Endodermal cell (in vitro differentiated cells): ENCODE data around the gene STK39. TPM values are rescaled to one million over a fixed set of nuclear protein-coding genes. Genes with fewer than 3 reads are reported as not detected.

ENCODE experiments used
- DNase-seq: peaks from one replicate; pipeline ENCODE4 v3.0.0-alpha.2; 2017
- H3K27ac ChIP-seq: 2 replicates; pipeline ENCODE4 v1.5.1; 2013; ENCODE audit warnings: mild to moderate bottlenecking, low read depth, low read length, moderate library complexity
- H3K27me3 ChIP-seq: 2 replicates; pipeline ENCODE4 v1.6.1; 2013; ENCODE audit warnings: mild to moderate bottlenecking, low read length, moderate library complexity; ENCODE audit not compliant: insufficient read depth, control insufficient read depth, poor library complexity, severe bottlenecking
- H3K36me3 ChIP-seq: 2 replicates; pipeline ENCODE4 v1.7.0; 2013; ENCODE audit warnings: mild to moderate bottlenecking, low read length, moderate library complexity; ENCODE audit not compliant: control insufficient read depth, insufficient read depth
- H3K4me1 ChIP-seq: one replicate; pipeline ENCODE4 v1.7.0; 2013; ENCODE audit warnings: low read length; ENCODE audit not compliant: control insufficient read depth, insufficient read depth
- H3K4me3 ChIP-seq: 2 replicates; pipeline ENCODE4 v1.5.1; 2013; ENCODE audit warnings: mild to moderate bottlenecking, low read length, moderate library complexity
- H3K9ac ChIP-seq: 2 replicates; pipeline ENCODE4 v1.6.1; 2013; ENCODE audit warnings: mild to moderate bottlenecking, low read length, moderate library complexity; ENCODE audit not compliant: poor library complexity, severe bottlenecking; ENCODE audit errors: extremely low read depth
- H3K9me3 ChIP-seq: 2 replicates; pipeline ENCODE4 v1.6.1; 2013; ENCODE audit warnings: mild to moderate bottlenecking, low read length, moderate library complexity; ENCODE audit not compliant: control insufficient read depth
- H3K27ac Mint-ChIP-seq: 2 replicates; pipeline ENCODE4 v1.8.0; 2020; ENCODE audit warnings: mixed read lengths
- H3K27me3 Mint-ChIP-seq: 2 replicates; pipeline ENCODE4 v1.8.0; 2021; ENCODE audit warnings: mild to moderate bottlenecking, mixed read lengths; ENCODE audit not compliant: insufficient read depth
- H3K36me3 Mint-ChIP-seq: 2 replicates; pipeline ENCODE4 v1.8.0; 2020; ENCODE audit warnings: low read depth, mixed read lengths
- H3K4me1 Mint-ChIP-seq: 2 replicates; pipeline ENCODE4 v1.8.0; 2020; ENCODE audit warnings: mixed read lengths
- H3K4me3 Mint-ChIP-seq: 2 replicates; pipeline ENCODE4 v1.8.0; 2020; ENCODE audit warnings: mild to moderate bottlenecking, moderate library complexity, mixed read lengths
- H3K9me3 Mint-ChIP-seq: 2 replicates; pipeline ENCODE4 v1.8.0; 2020; ENCODE audit warnings: mild to moderate bottlenecking, mixed read lengths
- WGBS, 2 experiments: methylation state at CpG; one replicate each; pipeline versions ENCODE4 v1.1.5 to v1.1.7; 2013; ENCODE audit warnings: missing lambda C conversion rate in 2 of 2, mixed read lengths in 1 of 2; ENCODE audit not compliant: insufficient coverage in 1 of 2, insufficient read length in 1 of 2; 5-methylcytosine and 5-hydroxymethylcytosine counted together
- total RNA-seq, 2 donors: library from RNA; stranded (reverse); fragmentation: NEBNext Ultra II Directional in 1 of 2; extraction: Animal tissue kit (Norgen Biotek cat#: 25700) in 1 of 2; gene quantifications; 2 replicates in 1 of 2; 3 replicates in 1 of 2; pipeline ENCODE4 v1.2.1, GENCODE V29; 2021
- TF ChIP-seq, protein P1 (sequence below): fragments of 200-600 bp; sonication (generic); conservative IDR thresholded peaks from 2 replicates; pipeline ENCODE4 v1.5.0; 2021; ENCODE audit warnings: antibody characterized with exemption, mild to moderate bottlenecking

STK39 gene
- total RNA-seq, 2 donors from 2014 or later, result 22.3 to 31.5 TPM

- H3K4me3 Mint-ChIP-seq, result no peak overlapping the region
- Histone ChIP-seq H3K4me1 (peaks cover 2% of the 10 kb centered on the region), H3K27me3 (no peaks in the 10 kb centered on the region), H3K27ac (no peak overlapping the region), H3K9me3 (peaks cover 9% of the 10 kb centered on the region), H3K36me3 (no peaks in the 10 kb centered on the region), H3K4me3 (no peak overlapping the region), H3K9ac (no peak overlapping the region)
- no peak overlapping the region for H3K27ac Mint-ChIP-seq
- H3K36me3 Mint-ChIP-seq, result peaks cover 15% of the 10 kb centered on the region
- DNase-seq, result no peak
- H3K4me1 Mint-ChIP-seq, result peaks cover 11% of the 10 kb centered on the region
- 96 to 100% methylated on average over 1 of the region's 1 CpG for WGBS, 2 experiments
- TF ChIP-seq, protein P1, sequence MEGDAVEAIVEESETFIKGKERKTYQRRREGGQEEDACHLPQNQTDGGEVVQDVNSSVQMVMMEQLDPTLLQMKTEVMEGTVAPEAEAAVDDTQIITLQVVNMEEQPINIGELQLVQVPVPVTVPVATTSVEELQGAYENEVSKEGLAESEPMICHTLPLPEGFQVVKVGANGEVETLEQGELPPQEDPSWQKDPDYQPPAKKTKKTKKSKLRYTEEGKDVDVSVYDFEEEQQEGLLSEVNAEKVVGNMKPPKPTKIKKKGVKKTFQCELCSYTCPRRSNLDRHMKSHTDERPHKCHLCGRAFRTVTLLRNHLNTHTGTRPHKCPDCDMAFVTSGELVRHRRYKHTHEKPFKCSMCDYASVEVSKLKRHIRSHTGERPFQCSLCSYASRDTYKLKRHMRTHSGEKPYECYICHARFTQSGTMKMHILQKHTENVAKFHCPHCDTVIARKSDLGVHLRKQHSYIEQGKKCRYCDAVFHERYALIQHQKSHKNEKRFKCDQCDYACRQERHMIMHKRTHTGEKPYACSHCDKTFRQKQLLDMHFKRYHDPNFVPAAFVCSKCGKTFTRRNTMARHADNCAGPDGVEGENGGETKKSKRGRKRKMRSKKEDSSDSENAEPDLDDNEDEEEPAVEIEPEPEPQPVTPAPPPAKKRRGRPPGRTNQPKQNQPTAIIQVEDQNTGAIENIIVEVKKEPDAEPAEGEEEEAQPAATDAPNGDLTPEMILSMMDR, result no peak
- H3K9me3 Mint-ChIP-seq, result peaks cover 6% of the 10 kb centered on the region
- peaks cover 4% of the 10 kb centered on the region for H3K27me3 Mint-ChIP-seq
These were observed 237.5 kb downstream of the STK39 start for GRCh38 chr2:168009900-168010299.

- Mint-ChIP-seq H3K9me3 (peaks cover 6% of the 10 kb centered on the region), H3K27ac (no peak overlapping the region), H3K4me3 (no peak overlapping the region), H3K36me3 (peaks cover 15% of the 10 kb centered on the region), H3K27me3 (peaks cover 10% of the 10 kb centered on the region), H3K4me1 (peaks cover 11% of the 10 kb centered on the region)
- H3K9ac ChIP-seq, result no peak overlapping the region
- peaks cover 9% of the 10 kb centered on the region for H3K9me3 ChIP-seq
- no peak for DNase-seq
- no peak overlapping the region for H3K27ac ChIP-seq
- TF ChIP-seq, protein P1, result no peak
- H3K36me3 ChIP-seq, result no peaks in the 10 kb centered on the region
- peaks cover 4% of the 10 kb centered on the region for H3K27me3 ChIP-seq
- H3K4me1 ChIP-seq, result peaks cover 2% of the 10 kb centered on the region
- H3K4me3 ChIP-seq, result no peak overlapping the region
- 85 to 100% methylated on average over 2 to 3 of the region's 3 CpGs for WGBS, 2 experiments
These were observed 238.7 kb downstream of the STK39 start for GRCh38 chr2:168008646-168009195.

DNA sequence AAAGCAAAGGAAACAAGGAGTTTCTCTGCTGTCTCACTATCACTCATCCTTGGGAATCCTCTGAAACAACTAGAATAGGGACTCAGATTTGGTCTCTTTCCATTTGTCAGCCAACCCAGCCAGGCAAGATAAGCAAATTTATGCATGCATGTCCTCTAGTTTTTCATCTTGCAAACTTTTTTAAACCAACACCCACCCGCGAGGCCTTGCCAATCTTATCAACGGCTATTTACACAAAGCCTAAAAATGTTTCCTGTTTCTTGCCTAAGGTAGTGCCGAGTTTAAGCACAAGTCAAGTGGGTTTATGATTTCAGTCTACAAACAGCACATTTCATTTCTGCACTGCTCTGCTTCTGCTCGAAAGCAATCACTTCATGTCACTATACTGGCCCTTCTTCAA is 240.9 kb downstream of the STK39 start:
- Mint-ChIP-seq H3K27me3 (peaks cover 11% of the 10 kb centered on the region), H3K27ac (no peak overlapping the region), H3K36me3 (peaks cover 11% of the 10 kb centered on the region), H3K4me3 (no peak overlapping the region), H3K9me3 (peaks cover 6% of the 10 kb centered on the region), H3K4me1 (peaks cover 21% of the 10 kb centered on the region)
- H3K27ac ChIP-seq, result no peak overlapping the region
- peaks cover 8% of the 10 kb centered on the region for H3K4me1 ChIP-seq
- peaks cover 9% of the 10 kb centered on the region for H3K9me3 ChIP-seq
- no peaks in the 10 kb centered on the region for H3K36me3 ChIP-seq
- H3K27me3 ChIP-seq, result peaks cover 6% of the 10 kb centered on the region
- no peak overlapping the region for H3K4me3 ChIP-seq
- whole genome bisulfite sequencing, 2 experiments, result 93 to 96% methylated on average over 5 of the region's 5 CpGs
- no peak overlapping the region for H3K9ac ChIP-seq
- TF ChIP-seq, protein P1, result no peak
- no peak for DNase-seq
